Endothelial cell of umbilical vein (primary cell): Measurements from ENCODE around the gene CMSS1. TPM values are rescaled to one million over a fixed set of nuclear protein-coding genes. Genes with fewer than 3 reads are reported as not detected.

Experiments
- BruUV-seq: library from RNA; stranded (reverse); fragments of 400-500 nt; replicated peaks from 2 replicates; lab custom pipeline; 2021; lab: Mats Ljungman, UMichigan
- CTCF ChIA-PET: fragments of 300-600, 350-600 bp; sonication (Branson Sonifier 250); formaldehyde crosslinking; loops from one replicate; lab custom pipeline; 2021; ENCODE audit warnings: antibody characterized with exemption, inconsistent platforms; lab: Charles Lee
- POLR2A ChIA-PET: fragments of 300-600, 350-600 bp; sonication (Branson Sonifier 250); formaldehyde crosslinking; loops from one replicate; lab custom pipeline; 2021; ENCODE audit warnings: antibody characterized with exemption, inconsistent platforms; lab: Charles Lee
- DNase-seq: peaks from one replicate; pipeline ENCODE4 v3.0.0-alpha.2; 2011; ENCODE audit warnings: low read depth, low spot score
- FAIRE-seq: peaks from 2 replicates; lab custom pipeline; 2011; peaks lifted over from hg19 to GRCh38; lab: Jason Lieb, UNC
- H2AFZ ChIP-seq: 2 replicates; pipeline ENCODE4 v1.6.0; 2012; ENCODE audit warnings: low read depth, low read length, control low read depth, inconsistent platforms
- H3K27ac ChIP-seq: 2 replicates; pipeline ENCODE4 v1.5.1; 2011; ENCODE audit warnings: low read depth, mild to moderate bottlenecking, control low read depth, low read length, moderate library complexity; ENCODE audit not compliant: insufficient read depth
- H3K27me3 ChIP-seq, 2 experiments: 2 replicates each; pipeline versions ENCODE4 v1.6.0 to v1.6.1; 2011; ENCODE audit warnings: low read length in 2 of 2, mixed read lengths in 1 of 2; ENCODE audit not compliant: control insufficient read depth in 2 of 2, insufficient read depth in 2 of 2
- H3K36me3 ChIP-seq, 2 experiments: 2 replicates in 1 of 2; 3 replicates in 1 of 2; pipeline ENCODE4 v1.5.1; 2011; ENCODE audit warnings: low read length in 2 of 2, mild to moderate bottlenecking in 1 of 2, moderate library complexity in 1 of 2; ENCODE audit not compliant: control insufficient read depth in 2 of 2, insufficient read depth in 2 of 2; ENCODE audit errors: extremely low read depth in 1 of 2
- H3K4me1 ChIP-seq: 3 replicates; pipeline ENCODE4 v1.5.1; 2011; ENCODE audit warnings: mild to moderate bottlenecking, low read length; ENCODE audit not compliant: control insufficient read depth, insufficient read depth; ENCODE audit errors: extremely low read depth
- H3K4me2 ChIP-seq: 2 replicates; pipeline ENCODE4 v1.6.1; 2011; ENCODE audit warnings: low read length, control low read depth, mixed read lengths; ENCODE audit not compliant: insufficient read depth
- H3K4me3 ChIP-seq, 3 experiments: fragments of 200-600 bp in 1 of 3; sonication (generic), shearing (Covaris generic) in 1 of 3; replicated peaks in 1 of 3; 2 replicates each; pipeline ENCODE4 v1.5.1; 2011 to 2016; ENCODE audit warnings: control low read depth in 3 of 3, low read length in 3 of 3, mild to moderate bottlenecking in 2 of 3, inconsistent platforms in 1 of 3, low read depth in 1 of 3, moderate library complexity in 1 of 3; ENCODE audit not compliant: insufficient read depth in 1 of 3
- H3K79me2 ChIP-seq: 2 replicates; pipeline ENCODE4 v1.6.0; 2012; ENCODE audit warnings: low read length, inconsistent platforms; ENCODE audit not compliant: control insufficient read depth, insufficient read depth
- H3K9ac ChIP-seq: replicated peaks from 2 replicates; pipeline ENCODE3; 2011; ENCODE audit warnings: low read length, control low read depth; ENCODE audit not compliant: insufficient read depth; ENCODE audit errors: extremely low read depth
- H3K9me1 ChIP-seq: replicated peaks from 3 replicates; pipeline ENCODE4 v1.6.0; 2011; ENCODE audit warnings: mild to moderate bottlenecking, low read length; ENCODE audit not compliant: control insufficient read depth, insufficient read depth; ENCODE audit errors: extremely low read depth
- H3K9me3 ChIP-seq: replicated peaks from 2 replicates; pipeline ENCODE4 v1.5.1; 2012; ENCODE audit warnings: low read length, inconsistent platforms; ENCODE audit not compliant: control insufficient read depth, insufficient read depth
- H4K20me1 ChIP-seq: replicated peaks from 2 replicates; pipeline ENCODE3; 2011; ENCODE audit warnings: mild to moderate bottlenecking, low read length; ENCODE audit not compliant: control insufficient read depth, insufficient read depth; ENCODE audit errors: extremely low read depth
- CTCF ChIP-seq, 2 donors: IDR thresholded peaks; 1 replicate in 1 of 2; 2 replicates in 1 of 2; pipeline ENCODE4 v1.5.1; 2011; ENCODE audit warnings: low read length in 2 of 2, mild to moderate bottlenecking in 2 of 2, moderate library complexity in 2 of 2, control low read depth in 1 of 2, inconsistent platforms in 1 of 2, low read depth in 1 of 2; ENCODE audit not compliant: insufficient read depth in 1 of 2; ENCODE audit errors: extremely low read depth in 1 of 2
- EZH2 ChIP-seq: IDR thresholded peaks from 2 replicates; pipeline ENCODE4 v1.6.1; 2012; ENCODE audit warnings: borderline replicate concordance, low read depth, mild to moderate bottlenecking, moderate library complexity, low read length, inconsistent platforms; ENCODE audit not compliant: severe bottlenecking
- FOS ChIP-seq: IDR thresholded peaks from 2 replicates; pipeline ENCODE4 v1.6.1; 2011; ENCODE audit warnings: mild to moderate bottlenecking, low read length, moderate library complexity, borderline replicate concordance; ENCODE audit not compliant: insufficient read depth
- GATA2 ChIP-seq: IDR thresholded peaks from 2 replicates; pipeline ENCODE4 v1.7.0; 2011; ENCODE audit warnings: low read depth, mild to moderate bottlenecking, moderate library complexity, mixed read lengths, low read length; ENCODE audit not compliant: insufficient read length, insufficient read depth
- JUN ChIP-seq: IDR thresholded peaks from 2 replicates; pipeline ENCODE4 v1.6.1; 2011; ENCODE audit warnings: borderline replicate concordance, low read depth; ENCODE audit not compliant: insufficient read length, insufficient read depth
- MAX ChIP-seq: IDR thresholded peaks from 2 replicates; pipeline ENCODE4 v1.6.1; 2011; ENCODE audit not compliant: insufficient read depth, insufficient read length
- MYC ChIP-seq: IDR thresholded peaks from one replicate; pipeline ENCODE4 v1.6.1; 2011; ENCODE audit warnings: mild to moderate bottlenecking, low read depth, low read length
- POLR2A ChIP-seq: IDR thresholded peaks from 2 replicates; pipeline ENCODE4 v1.6.1; 2012; ENCODE audit warnings: low read depth, mild to moderate bottlenecking, control low read depth, low read length
- POLR2AphosphoS5 ChIP-seq: IDR thresholded peaks from 2 replicates; pipeline ENCODE4 v1.6.1; 2012; ENCODE audit warnings: low read depth, mild to moderate bottlenecking, control low read depth, low read length, moderate library complexity; ENCODE audit not compliant: insufficient read depth
- dilution Hi-C: fragments of 300-500 bp; cut with MboI; formaldehyde crosslinking; loops from one replicate; pipeline ENCODE4 v1.15.0; 2019; ENCODE audit warnings: low sequenced_read_pairs; ENCODE audit not compliant: extremely low pct_ligation_motif_present
- intact Hi-C: fragments of 100-400 bp; cut with micrococcal nuclease; formaldehyde crosslinking; loops from one replicate; pipeline ENCODE4 v1.10.0; 2022
- polyA plus RNA-seq, 4 experiments: library from polyadenylated mRNA; depleted of rRNA in 3 of 4; stranded (reverse) in 3 of 4; unstranded in 1 of 4; fragments of >200 nt; gene quantifications; 2 replicates each; pipeline versions ENCODE4 v1.2.1 to v1.2.3, GENCODE V29; 2011 to 2012; ENCODE audit warnings: missing spikeins in 1 of 4
- total RNA-seq: library from RNA; stranded (reverse); gene quantifications from 2 replicates; pipeline ENCODE4 v1.2.3, GENCODE V29; 2021

The CMSS1 gene
- total and polyA plus RNA-seq, 2 donors (not counting 3 experiments of a cell fraction or from before 2014, with no cell fraction given), result 9.7 to 60.6 TPM

- no peak overlapping the region for H2AFZ ChIP-seq
- no peaks in the 10 kb centered on the region for H3K79me2 ChIP-seq
- ChIA-PET CTCF (interaction anchor here (0.8 to 2.4 kb wide), 8 partner anchors 10 to 294 kb away, joined by 3 to 12 read pairs (median 4); no protein-coding TSS in a partner anchor), POLR2A (interaction anchor here (0.6 kb wide), 1 partner anchor 114 kb away, joined by 3 read pairs; no protein-coding TSS in a partner anchor)
- H3K27me3 ChIP-seq, result no peaks in the 10 kb centered on the region
- H4K20me1 ChIP-seq, result no peaks in the 10 kb centered on the region
- H3K27ac ChIP-seq, result peak overlapping the region; percentile 41
- peak; percentile 74 for FAIRE-seq
- no TSS peak for BruUV-seq
- intact Hi-C loops (loop anchor here (1.0 to 2.0 kb wide), 2 partner anchors 19 to 84 kb away; no protein-coding TSS in a partner anchor), dilution Hi-C loops (no loop called here)
- H3K9ac ChIP-seq, result no peak overlapping the region
- no peaks in the 10 kb centered on the region for H3K9me1 ChIP-seq
- peaks cover 18% of the 10 kb centered on the region for H3K4me1 ChIP-seq
- H3K4me3 ChIP-seq, result peak overlapping the region in 1 of 3 experiments; percentile 5
- peak overlapping the region; percentile 62 for H3K4me2 ChIP-seq
- no peaks in the 10 kb centered on the region for H3K36me3 ChIP-seq
- peak; percentile 88 for DNase-seq
- no peaks in the 10 kb centered on the region for H3K9me3 ChIP-seq
- TF ChIP-seq POLR2A (no peak), EZH2 (no peak), MYC (no peak), FOS (peak; percentile 62), GATA2 (no peak), JUN (peak; percentile 26)
Measured at GRCh38 chr3:100125161-100125938, 307.7 kb downstream of the CMSS1 start.

GRCh38 chr3:100127792-100128191, 310.1 kb downstream of the CMSS1 start:
- dilution Hi-C loops, result no loop called here
- Histone ChIP-seq H3K9me3 (no peaks in the 10 kb centered on the region), H3K4me1 (peaks cover 18% of the 10 kb centered on the region), H3K27me3 (no peaks in the 10 kb centered on the region), H3K79me2 (no peaks in the 10 kb centered on the region), H3K4me3 (no peak overlapping the region), H4K20me1 (no peaks in the 10 kb centered on the region), H3K36me3 (no peaks in the 10 kb centered on the region), H3K27ac (no peak overlapping the region), H2AFZ (no peak overlapping the region), H3K9ac (no peak overlapping the region), H3K4me2 (no peak overlapping the region), H3K9me1 (no peaks in the 10 kb centered on the region)
- ChIA-PET CTCF (no interaction called here), POLR2A (no interaction called here)
- FAIRE-seq (no peak), DNase-seq (no peak)
- TF ChIP-seq POLR2A (no peak), MAX (no peak), CTCF (IDR thresholded peaks at IDR 0.05; ENCODE audit: extremely low read depth in 1 of 2, insufficient read depth in 1 of 2, low read depth in 1 of 2, low read length in 2 of 2) (no peak), MYC (no peak), GATA2 (no peak), FOS (no peak), EZH2 (no peak), POLR2AphosphoS5 (no peak), JUN (no peak)
- no TSS peak for BruUV-seq
- intact Hi-C loops, result no loop called here
